ENCODE measurements around the gene NBDY. TPM values are rescaled to one million over a fixed set of nuclear protein-coding genes. Genes with fewer than 3 reads are reported as not detected.

Gene NBDY, protein sequence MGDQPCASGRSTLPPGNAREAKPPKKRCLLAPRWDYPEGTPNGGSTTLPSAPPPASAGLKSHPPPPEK
- 23.0 and 36.7 TPM in 2 replicates for total RNA-seq

DNA sequence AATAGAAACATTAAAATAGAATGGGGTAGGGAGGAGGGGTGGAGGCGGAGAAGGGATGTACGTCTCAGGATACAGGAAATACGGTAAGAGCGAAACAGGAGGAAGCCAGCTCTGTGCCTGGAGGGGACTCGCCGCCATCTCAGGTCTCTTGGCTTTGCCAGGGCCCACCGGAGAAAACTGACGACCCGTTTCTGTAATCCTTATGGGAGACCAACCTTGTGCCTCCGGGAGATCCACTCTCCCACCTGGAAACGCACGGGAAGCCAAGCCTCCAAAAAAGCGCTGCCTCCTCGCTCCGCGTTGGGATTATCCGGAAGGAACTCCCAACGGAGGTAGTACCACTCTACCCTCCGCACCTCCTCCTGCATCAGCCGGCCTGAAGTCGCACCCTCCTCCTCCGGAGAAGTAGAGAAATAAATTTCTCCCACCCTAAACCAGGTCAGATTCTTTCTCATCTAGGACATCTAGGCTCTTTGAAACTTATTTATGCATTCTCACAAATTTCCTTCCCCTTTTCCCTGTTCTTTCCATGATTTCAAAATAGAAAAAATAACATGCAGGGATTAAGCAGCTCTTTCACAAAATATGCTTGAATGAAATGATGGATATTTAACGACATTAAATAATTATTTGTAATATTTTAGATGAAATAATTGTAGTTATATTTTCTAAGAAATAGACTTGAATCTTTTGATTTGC is at the start of gene NBDY:
Gene NBDY (plus strand): TSS at position 92 of the 699 bp plus-strand sequence. CDS start 111 bp downstream, at position 203.

Other genes with a start within 250 kb of the NBDY start
- gene UBQLN2, start 165.6 kb upstream of the NBDY start, total RNA-seq = 14.9 and 26.5 TPM in 2 replicates